Prostate gland (tissue), 2 donors: Measurements from ENCODE around the gene IPO11. TPM values are rescaled to one million over a fixed set of nuclear protein-coding genes. Genes with fewer than 3 reads are reported as not detected.
"Not testable (repeated sequence)": the region's sequence is repeated elsewhere in the genome, so short reads cannot be mapped to it uniquely, and the experiment has no call there.

Source experiments
- DNase-seq: peaks from one replicate; pipeline ENCODE4 v3.0.0-alpha.2; 2019; ENCODE audit warnings: low spot score
- H3K27ac ChIP-seq, 2 donors: fragments of 200-600 bp; sonication (generic); 2 replicates each; pipeline ENCODE4 v1.5.1; 2017 to 2019
- H3K27me3 ChIP-seq: fragments of 200-600 bp; sonication (generic); replicated peaks from 2 replicates; pipeline ENCODE4 v1.5.1; 2019; ENCODE audit not compliant: insufficient read depth
- H3K36me3 ChIP-seq, 2 donors: fragments of 200-600 bp; sonication (generic); 1 replicate in 1 of 2; 2 replicates in 1 of 2; pipeline versions ENCODE4 v1.5.1 to v1.8.1; 2017 to 2019
- H3K4me1 ChIP-seq: fragments of 200-600 bp; sonication (generic); replicated peaks from 2 replicates; pipeline ENCODE4 v1.5.1; 2019
- H3K4me3 ChIP-seq, 2 donors: fragments of 200-600 bp; sonication (generic); 2 replicates each; pipeline ENCODE4 v1.5.1; 2017 to 2019
- H3K9me3 ChIP-seq: fragments of 200-600 bp; sonication (generic); 2 replicates; pipeline ENCODE4 v1.5.1; 2017
- CTCF ChIP-seq, 4 experiments: fragments of 200-600 bp in 2 of 4; fragments of 450-650 bp in 2 of 4; sonication (generic) in 2 of 4; IDR thresholded peaks; 1 replicate in 3 of 4; 2 replicates in 1 of 4; pipeline ENCODE4 v1.5.1; 2016 to 2019; ENCODE audit warnings: antibody characterized with exemption in 4 of 4, mild to moderate bottlenecking in 2 of 4, moderate library complexity in 2 of 4
- POLR2A ChIP-seq: fragments of 450-650 bp; IDR thresholded peaks from one replicate; pipeline ENCODE4 v1.6.1; 2016; ENCODE audit warnings: antibody characterized with exemption, mild to moderate bottlenecking
- POLR2AphosphoS5 ChIP-seq: sonication (generic); formaldehyde crosslinking; IDR thresholded peaks from one replicate; pipeline ENCODE4 v1.6.1; 2017; ENCODE audit warnings: antibody characterized with exemption
- WGBS: methylation state at CpG from one replicate; pipeline ENCODE4 v1.1.5; 2018; 5-methylcytosine and 5-hydroxymethylcytosine counted together
- intact Hi-C: fragments of 100-400 bp; cut with DNase I; formaldehyde crosslinking; loops from one replicate; pipeline ENCODE4 v1.14.2; 2022
- total RNA-seq, 2 donors: library from RNA; depleted of rRNA; stranded (reverse); fragments of >200 nt; gene quantifications; one replicate each; pipeline ENCODE4 v1.1.0, GENCODE V29; 2016

The IPO11 gene
- total RNA-seq, 2 donors from 2014 or later: 15.5 to 36.2 TPM

GRCh38 chr5:62506659-62507460 lies 94.3 kb downstream of the IPO11 start:
- H3K9me3 ChIP-seq: no peaks in the 10 kb centered on the region
- WGBS: 70% methylated on average over 5 of the region's 5 CpGs
- H3K4me1 ChIP-seq: no peaks in the 10 kb centered on the region
- intact Hi-C loops: no loop called here
- no peaks in the 10 kb centered on the region for H3K36me3 ChIP-seq
- TF ChIP-seq POLR2AphosphoS5 (no peak), POLR2A (no peak), CTCF (IDR thresholded peaks at IDR 0.05) (no peak)
- no peak for DNase-seq
- no peaks in the 10 kb centered on the region for H3K27me3 ChIP-seq
- H3K27ac ChIP-seq: no peak overlapping the region
- no peak overlapping the region for H3K4me3 ChIP-seq

- intact Hi-C loops, H3K27me3 ChIP-seq, DNase-seq, H3K36me3 ChIP-seq, H3K4me1 ChIP-seq, H3K4me3 ChIP-seq, H3K27ac ChIP-seq, H3K9me3 ChIP-seq: not testable (repeated sequence)
- WGBS: 97% methylated on average over 5 of the region's 5 CpGs
Observed at GRCh38 chr5:62508760-62509159, 96.2 kb downstream of the IPO11 start.

DNA sequence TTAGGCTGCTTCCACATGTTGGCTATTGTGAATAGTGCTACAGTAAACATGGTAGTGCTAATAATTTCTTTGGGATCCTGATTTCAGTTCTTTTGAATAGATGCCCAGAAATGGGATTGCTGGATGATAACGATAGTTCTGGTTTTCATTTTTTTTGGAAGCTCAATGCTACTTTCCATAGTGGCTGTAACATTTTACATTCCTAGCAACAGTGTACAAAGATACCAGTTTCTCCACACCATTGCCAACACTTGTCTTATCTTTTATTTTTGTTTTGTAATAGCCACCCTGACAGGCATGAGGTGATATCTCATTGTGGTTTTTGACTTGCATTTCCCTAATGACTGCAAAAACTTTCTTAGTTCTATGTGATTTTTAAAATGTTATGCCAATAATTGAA lies 97.2 kb downstream of the IPO11 start:
- Histone ChIP-seq H3K27ac (no peak overlapping the region), H3K27me3 (no peaks in the 10 kb centered on the region), H3K36me3 (no peaks in the 10 kb centered on the region), H3K4me1 (no peaks in the 10 kb centered on the region), H3K4me3 (no peak overlapping the region), H3K9me3 (no peaks in the 10 kb centered on the region)
- DNase-seq: no peak
- no peak for TF ChIP-seq POLR2AphosphoS5
- TF ChIP-seq CTCF (IDR thresholded peaks at IDR 0.05): no peak
- no peak for TF ChIP-seq POLR2A
- 66% methylated on average over 1 of the region's 1 CpG for WGBS
- intact Hi-C loops: no loop called here

DNA sequence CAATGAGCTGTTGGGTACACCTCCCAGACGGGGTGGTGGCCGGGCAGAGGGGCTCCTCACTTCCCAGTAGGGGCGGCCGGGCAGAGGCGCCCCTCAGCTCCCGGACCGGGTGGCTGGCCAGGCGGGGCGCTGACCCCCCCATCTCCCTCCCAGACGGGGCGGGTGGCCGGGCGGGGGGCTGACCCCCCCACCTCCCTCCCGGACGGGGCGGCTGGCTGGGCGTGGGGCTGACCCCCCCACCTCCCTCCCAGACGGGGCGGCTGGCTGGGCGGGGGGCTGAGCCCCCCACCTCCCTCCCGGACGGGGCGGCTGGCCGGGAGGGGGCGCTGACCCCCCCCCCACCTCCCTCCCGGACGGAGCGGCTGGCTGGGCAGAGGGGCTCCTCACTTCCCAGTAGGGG lies 100.5 kb downstream of the IPO11 start:
- DNase-seq, H3K27ac ChIP-seq, H3K9me3 ChIP-seq, intact Hi-C loops, H3K36me3 ChIP-seq, H3K4me1 ChIP-seq, H3K27me3 ChIP-seq, H3K4me3 ChIP-seq: not testable (repeated sequence)
- WGBS: 98% methylated on average over 9 of the region's 28 CpGs

GRCh38 chr5:62514510-62515119 lies 102.1 kb downstream of the IPO11 start:
- intact Hi-C loops: no loop called here
- no peak overlapping the region for H3K4me3 ChIP-seq
- 75% methylated on average over 6 of the region's 6 CpGs for WGBS
- H3K4me1 ChIP-seq: no peaks in the 10 kb centered on the region
- H3K27ac ChIP-seq: no peak overlapping the region
- H3K27me3 ChIP-seq: no peaks in the 10 kb centered on the region
- TF ChIP-seq CTCF (IDR thresholded peaks at IDR 0.05): no peak
- TF ChIP-seq POLR2A: no peak
- no peak for TF ChIP-seq POLR2AphosphoS5
- no peaks in the 10 kb centered on the region for H3K9me3 ChIP-seq
- no peak for DNase-seq
- no peaks in the 10 kb centered on the region for H3K36me3 ChIP-seq

- H3K9me3 ChIP-seq, H3K27me3 ChIP-seq, H3K4me3 ChIP-seq, H3K36me3 ChIP-seq, DNase-seq, H3K4me1 ChIP-seq, H3K27ac ChIP-seq, intact Hi-C loops: not testable (repeated sequence)
- WGBS: 100% methylated on average over 1 of the region's 1 CpG
Observed at GRCh38 chr5:62520812-62521211, 108.2 kb downstream of the IPO11 start.
